ENCODE data around the gene DGKH.

The DGKH gene

GRCh38 chr13:42048342-42048683 is at the start of gene DGKH:
Gene DGKH (plus strand): TSS chr13:42048648. CDS start chr13:42048774, 126 bp downstream.
- DNase-seq: no peak

- DNase-seq: no peak
These were observed 47.6 kb upstream of the DGKH start for GRCh38 chr13:42000846-42001245.

GRCh38 chr13:42001580-42001979 is 46.9 kb upstream of the DGKH start:
- DNase-seq: no peak

DNA sequence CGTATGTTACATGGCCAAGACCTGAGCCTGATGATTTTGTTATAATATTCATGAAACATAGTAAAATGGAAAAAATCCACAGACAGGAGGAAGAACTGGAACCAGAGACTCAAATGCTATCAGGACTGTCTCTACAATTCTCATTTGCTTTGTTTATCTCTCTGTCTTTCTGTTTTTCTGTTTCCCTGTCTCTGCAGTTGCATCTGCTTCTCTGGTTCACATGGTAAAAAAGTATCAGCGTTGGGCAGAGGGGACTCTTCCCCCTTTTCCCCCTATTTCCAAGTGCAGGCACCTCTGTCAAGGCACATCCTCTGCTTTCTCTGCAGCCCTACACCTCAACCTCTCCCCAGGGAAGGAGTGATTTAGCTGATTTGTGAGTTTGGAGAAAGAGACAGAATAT is 46.4 kb upstream of the DGKH start:
- DNase-seq: no peak

GRCh38 chr13:42007844-42008243 is 40.6 kb upstream of the DGKH start:
- DNase-seq: no peak

GRCh38 chr13:42009057-42009456 is 39.4 kb upstream of the DGKH start:
- no peak for DNase-seq

DNA sequence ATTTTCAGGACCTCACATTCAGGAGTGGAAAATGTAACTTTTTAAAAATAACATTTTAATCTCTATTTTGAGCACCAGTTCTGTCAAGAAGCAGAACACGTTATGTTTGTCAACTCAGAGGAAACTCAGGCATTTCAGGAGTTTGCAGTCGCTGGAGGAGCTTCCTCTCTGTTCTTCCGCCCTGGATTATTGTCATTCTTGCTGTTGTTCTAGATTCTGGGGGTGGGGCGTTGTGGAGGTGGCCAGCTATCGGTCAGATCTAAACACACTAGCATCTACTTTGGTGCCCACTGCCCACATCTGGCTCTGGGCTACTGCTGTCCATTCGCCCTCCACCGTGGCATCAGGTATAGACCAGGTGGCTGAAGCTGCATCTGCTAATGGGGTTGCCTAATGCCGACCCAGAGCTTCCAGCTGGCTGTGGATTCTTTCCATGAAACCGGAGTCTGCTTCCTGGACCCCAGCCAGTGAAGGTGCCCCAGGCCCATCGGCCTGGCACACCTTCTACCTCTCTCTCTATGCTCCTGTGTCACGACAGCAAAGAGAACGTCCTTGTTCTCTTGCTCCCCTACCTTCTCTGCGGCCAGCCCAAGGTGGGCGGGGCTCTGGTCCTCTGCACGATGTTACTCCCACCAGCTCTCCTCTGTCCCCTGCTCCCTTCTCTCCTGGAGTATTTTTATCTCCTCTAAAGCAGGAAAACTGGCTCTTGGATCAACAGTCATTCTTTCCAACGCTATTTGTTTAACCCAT is 36.7 kb upstream of the DGKH start:
- DNase-seq: no peak

DNA sequence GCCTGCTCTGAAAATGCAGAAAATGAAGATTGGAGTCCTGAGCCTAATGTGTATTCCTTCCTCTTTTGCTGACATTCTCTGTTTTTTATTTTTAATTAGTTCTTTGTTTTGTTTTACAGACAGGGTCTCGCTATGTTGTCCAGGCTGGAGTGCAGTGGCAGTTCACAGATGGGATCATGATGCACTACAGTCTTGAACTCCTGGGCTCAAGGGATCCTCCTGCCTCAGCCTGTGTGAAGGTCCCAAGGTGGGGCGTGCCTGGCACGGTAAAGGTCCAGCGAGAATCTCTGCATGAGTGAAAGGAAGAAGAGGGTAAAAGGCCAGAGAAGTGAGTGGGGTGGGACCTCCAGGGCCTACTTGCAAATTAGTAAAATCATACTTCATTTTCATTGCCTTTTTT is 34.3 kb upstream of the DGKH start:
- no peak for DNase-seq

DNA sequence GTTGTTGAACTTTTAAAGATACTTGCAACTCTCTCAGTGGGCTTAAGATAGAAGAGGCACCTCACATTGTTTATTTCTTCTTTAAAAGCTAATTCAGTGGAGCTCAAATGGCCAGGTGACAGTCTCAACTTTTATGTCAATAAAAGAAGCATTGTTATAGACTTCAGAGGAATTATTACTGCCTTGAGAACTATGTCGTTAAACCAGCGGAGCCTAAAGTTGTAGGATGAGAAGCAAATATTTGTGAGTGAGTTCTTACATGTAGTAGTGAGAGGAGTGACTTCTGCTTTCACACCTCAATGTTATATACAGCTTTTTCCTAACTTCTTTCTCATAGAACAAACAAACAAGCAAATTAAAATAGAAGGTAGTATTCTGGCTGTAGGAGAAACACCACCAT is 31.2 kb upstream of the DGKH start:
- DNase-seq: no peak

DNA sequence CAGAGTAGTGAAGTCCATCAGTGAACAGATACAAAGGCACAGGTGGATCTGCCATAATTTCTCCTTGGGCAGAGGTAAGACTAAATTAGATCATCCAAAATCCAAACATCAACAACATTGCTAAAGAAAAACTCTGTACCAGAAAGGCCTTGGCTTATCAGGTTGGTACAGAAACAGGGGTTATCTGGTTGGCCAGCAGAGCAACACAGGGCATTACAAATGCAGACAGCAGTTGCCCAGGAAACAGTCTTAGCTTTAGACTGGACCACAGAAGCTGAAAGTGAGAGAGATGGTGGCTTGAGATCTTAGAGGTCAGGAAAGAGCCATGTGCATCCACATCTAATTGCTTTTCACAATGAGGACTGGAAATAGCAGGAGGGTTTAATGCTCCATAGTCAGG is 26.6 kb upstream of the DGKH start:
- DNase-seq: no peak

DNA sequence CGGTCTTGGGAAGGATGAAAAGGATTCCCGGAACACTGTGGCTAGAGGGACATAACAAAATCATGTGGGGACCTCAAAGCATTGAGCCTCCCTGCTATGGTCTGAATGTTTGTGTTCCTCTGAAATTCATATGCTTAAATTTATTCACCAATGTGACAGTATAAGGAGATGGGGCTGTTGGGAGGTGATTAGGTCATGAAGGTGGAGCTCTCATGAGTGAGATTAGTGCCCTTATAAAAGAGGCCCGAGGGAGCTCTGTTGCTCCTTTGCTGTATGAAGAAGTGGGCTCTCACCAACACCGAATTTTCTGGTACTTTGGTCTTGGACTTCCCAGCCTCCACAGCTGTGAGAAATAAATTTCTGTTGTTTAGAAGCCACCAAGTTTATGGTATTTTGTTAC is 26.1 kb upstream of the DGKH start:
- no peak for DNase-seq

- DNase-seq: no peak
These were observed 25.5 kb upstream of the DGKH start for GRCh38 chr13:42022796-42023493.

GRCh38 chr13:42027286-42027685 is 21.2 kb upstream of the DGKH start:
- no peak for DNase-seq

DNA sequence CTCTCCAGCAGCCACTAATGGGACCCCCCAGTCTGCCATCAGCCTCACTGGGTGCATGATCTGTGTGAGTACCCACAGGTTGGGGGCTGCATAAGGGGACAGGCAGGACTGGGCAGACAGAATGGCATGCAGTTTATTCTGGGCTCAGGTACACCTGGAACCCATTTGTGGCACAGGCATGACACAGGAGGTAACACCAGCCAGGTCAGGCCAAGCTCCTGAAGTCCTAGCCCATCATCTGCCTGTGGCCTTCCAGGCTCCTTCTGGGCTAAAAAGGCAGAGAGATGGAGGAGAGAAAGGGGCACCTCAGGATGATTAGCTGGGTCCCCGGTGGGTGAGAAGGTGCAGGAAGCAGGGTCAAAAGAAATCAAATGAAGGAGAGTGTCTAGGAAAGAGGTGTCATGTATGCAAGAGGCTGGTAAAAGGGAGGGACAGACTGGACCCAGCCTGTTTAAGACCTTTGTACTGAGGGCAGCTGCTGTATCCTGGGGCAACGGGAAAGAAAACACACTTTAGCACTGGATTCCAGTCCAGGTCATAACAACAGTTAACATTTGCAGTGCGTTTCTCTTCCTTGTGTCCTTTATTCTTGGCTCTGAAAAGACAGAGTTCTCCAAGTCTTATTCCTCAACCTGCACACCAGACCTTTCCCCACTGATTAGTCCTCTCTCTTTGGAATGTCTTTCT is 20.2 kb upstream of the DGKH start:
- no peak for DNase-seq

GRCh38 chr13:42035905-42036521 is 12.4 kb upstream of the DGKH start:
- DNase-seq: no peak

GRCh38 chr13:42036711-42037110 is 11.7 kb upstream of the DGKH start:
- no peak for DNase-seq

- no peak for DNase-seq
These were observed 9.6 kb upstream of the DGKH start for GRCh38 chr13:42038661-42039456.

DNA sequence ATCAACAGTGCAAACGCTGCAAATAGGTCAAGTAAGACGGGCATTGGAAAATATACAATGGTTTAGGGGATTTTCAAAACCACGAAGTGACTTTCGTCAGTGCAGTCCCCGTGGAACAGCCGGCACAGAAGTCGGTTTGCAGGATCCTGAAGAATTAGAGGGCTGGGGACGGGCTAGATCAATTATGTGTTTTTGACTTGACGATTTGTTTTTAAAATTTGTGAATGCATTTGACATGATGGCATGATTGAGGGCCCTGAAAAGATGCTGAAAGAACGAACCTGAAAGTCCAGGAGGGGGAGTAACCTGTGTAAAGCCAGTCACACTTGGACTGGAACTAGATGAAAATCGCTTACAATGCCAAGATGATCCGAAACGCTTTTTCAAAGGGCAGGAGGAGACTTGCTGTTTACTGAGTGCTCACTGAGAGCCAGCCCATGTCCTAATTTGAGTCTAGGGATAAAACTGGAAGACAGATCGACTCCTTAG is 8.9 kb upstream of the DGKH start:
- DNase-seq: no peak

GRCh38 chr13:42039946-42040729 is 8.3 kb upstream of the DGKH start:
- DNase-seq: no peak

GRCh38 chr13:42040730-42041010 is 7.8 kb upstream of the DGKH start:
- DNase-seq: no peak

DNA sequence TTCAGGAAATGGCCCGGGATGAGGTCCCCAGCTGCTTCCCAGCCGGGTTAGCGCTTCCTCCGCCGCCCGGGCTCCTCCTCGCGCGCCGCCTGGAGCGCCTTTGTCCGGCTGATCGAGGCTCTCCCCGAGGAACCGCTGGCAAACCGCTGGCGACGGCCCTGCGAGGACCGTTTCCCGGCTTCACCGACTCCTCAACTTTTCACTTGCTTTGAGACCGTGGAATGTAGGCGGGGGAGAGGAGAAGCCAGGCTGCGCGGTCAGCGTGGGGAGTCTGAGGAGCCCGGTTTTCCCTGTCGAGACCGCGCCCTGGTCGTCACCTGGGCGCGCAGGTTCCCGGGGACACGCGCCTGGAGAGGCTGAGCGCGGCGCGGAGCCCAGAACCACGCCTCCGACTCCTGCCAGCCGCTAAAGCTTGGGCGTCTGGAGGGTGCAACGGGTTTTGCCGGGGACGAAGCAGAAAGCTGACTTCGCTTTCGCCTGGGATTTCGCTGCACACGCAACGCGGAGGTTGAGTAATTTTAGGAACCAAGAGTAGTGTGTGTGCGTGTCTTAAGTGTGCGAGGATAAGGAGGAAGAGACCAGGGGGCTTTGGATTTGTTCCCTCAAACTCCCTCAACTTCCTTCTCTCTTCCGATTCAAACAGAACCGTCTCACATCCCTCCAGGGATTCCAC is 7.3 kb upstream of the DGKH start:
- no peak for DNase-seq

DNA sequence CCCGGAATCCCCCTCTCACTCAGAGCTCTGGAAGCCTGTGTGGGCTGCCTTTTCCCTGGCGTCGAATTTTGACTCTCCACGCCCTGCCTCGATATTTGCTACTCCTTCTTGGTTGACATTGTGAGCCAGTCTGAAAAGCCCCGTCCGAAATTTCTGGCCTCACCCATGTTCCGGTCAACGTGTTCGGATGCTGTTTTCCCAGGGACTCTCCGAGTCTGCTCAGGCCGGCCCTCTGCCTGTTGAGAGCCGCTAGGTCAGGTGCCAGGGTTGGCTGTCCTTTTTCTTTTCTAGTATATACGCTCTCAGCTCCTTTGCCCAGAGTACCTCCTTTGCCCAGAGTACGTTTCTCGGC is 6.8 kb upstream of the DGKH start:
- no peak for DNase-seq

Measured in NCI-H2029 treated with DMSO at 0.1 percent for 48 hours (cell line).